Immature natural killer cell (primary cell): ENCODE data around the gene MADCAM1. TPM values are rescaled to one million over a fixed set of nuclear protein-coding genes. Genes with fewer than 3 reads are reported as not detected.

Experiments used
- DNase-seq, 3 donors: peaks; one replicate each; pipeline ENCODE4 v3.0.0; 2022; ENCODE audit warnings: mixed read lengths in 1 of 3
- H3K27ac Mint-ChIP-seq, 6 donors: one replicate each; pipeline ENCODE4 v1.8.0; 2020; ENCODE audit warnings: mixed read lengths in 6 of 6, mild to moderate bottlenecking in 5 of 6, inconsistent platforms in 4 of 6, moderate library complexity in 3 of 6
- H3K27me3 Mint-ChIP-seq, 3 donors: one replicate each; pipeline ENCODE4 v1.8.0; 2020 to 2021; ENCODE audit warnings: low read depth in 3 of 3, mild to moderate bottlenecking in 3 of 3, mixed read lengths in 3 of 3, moderate library complexity in 3 of 3, inconsistent platforms in 1 of 3
- H3K36me3 Mint-ChIP-seq, 3 donors: one replicate each; pipeline ENCODE4 v1.8.0; 2020; ENCODE audit warnings: mixed read lengths in 3 of 3, inconsistent platforms in 2 of 3, mild to moderate bottlenecking in 2 of 3
- H3K4me1 Mint-ChIP-seq, 2 donors: one replicate each; pipeline ENCODE4 v1.8.0; 2020; ENCODE audit warnings: inconsistent platforms in 2 of 2, mild to moderate bottlenecking in 2 of 2, mixed read lengths in 2 of 2, moderate library complexity in 1 of 2
- H3K4me3 Mint-ChIP-seq, 5 donors: one replicate each; pipeline ENCODE4 v1.8.0; 2020; ENCODE audit warnings: mild to moderate bottlenecking in 5 of 5, mixed read lengths in 5 of 5, inconsistent platforms in 3 of 5, moderate library complexity in 3 of 5
- H3K9me3 Mint-ChIP-seq, 6 donors: one replicate each; pipeline ENCODE4 v1.8.0; 2020; ENCODE audit warnings: mild to moderate bottlenecking in 6 of 6, mixed read lengths in 6 of 6, inconsistent platforms in 4 of 6, moderate library complexity in 3 of 6
- polyA plus RNA-seq, 3 donors: library from polyadenylated mRNA; unstranded; fragments of 300-500 nt; fragmentation: Illumina TruSeq; gene quantifications; one replicate each; pipeline ENCODE4 v1.2.3, GENCODE V29; 2021

Gene MADCAM1
- polyA plus RNA-seq, 3 donors from 2014 or later, result 0.30 TPM; not detected in 2

DNA sequence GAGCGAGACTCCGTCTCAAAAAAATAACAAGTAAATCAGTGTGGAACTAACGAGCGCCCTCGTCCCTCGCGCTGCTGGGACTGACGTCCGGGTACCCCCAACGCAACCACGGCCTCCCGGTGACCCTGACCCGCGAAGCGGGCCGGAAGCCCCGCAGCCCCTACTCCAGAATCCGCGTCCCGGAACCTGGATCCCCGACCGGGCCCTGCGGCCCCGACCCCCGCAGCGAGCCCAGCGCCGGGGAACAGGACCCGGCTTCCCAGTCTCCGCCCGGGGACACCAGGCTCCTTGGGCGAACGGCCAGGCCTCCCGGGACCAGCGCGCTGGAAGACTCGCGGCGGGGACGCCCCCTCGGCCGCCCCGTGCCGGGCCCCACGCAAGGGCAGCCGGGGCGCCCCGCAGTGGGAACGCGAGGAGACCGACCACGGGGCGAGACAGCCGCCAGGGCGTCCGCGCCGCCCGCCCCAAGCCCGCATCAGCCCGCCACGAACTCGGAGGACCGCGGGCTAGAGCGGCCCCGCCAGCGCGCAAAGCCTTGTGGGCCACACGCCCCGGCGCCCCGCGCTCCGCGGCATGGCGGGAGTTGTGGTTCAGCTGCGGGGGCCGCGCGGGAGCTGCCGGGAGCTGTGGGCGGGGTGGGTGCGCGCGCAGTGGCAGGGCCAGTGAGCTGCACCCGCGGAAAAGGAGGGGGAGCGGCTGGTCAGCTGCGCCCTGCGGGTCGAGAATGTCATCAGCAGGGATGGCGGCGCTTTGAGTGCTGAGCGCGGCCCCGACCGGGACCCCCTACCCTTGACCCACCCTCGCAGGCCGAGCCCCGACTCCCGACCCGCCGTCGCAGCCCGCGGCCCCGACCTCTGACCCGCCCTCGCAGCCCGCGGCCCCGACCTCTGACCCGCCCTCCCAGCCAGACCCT, 7.5 kb upstream of the MADCAM1 start:
- peaks cover 0 to 14% (median 6%) of the 10 kb centered on the region in 3 donors for H3K27me3 Mint-ChIP-seq
- peaks cover 0 to 2% (median 0%) of the 10 kb centered on the region in 3 donors for H3K36me3 Mint-ChIP-seq
- peak; percentile 93 to 94 (median 94) for DNase-seq
- no peaks in the 10 kb centered on the region for H3K9me3 Mint-ChIP-seq
- peak overlapping the region; percentile 77 to 83 (median 81) for H3K4me3 Mint-ChIP-seq
- H3K4me1 Mint-ChIP-seq, result peaks cover 0 to 17% of the 10 kb centered on the region in 2 donors
- H3K27ac Mint-ChIP-seq, result peak overlapping the region; percentile 60 to 84 (median 73)

DNA sequence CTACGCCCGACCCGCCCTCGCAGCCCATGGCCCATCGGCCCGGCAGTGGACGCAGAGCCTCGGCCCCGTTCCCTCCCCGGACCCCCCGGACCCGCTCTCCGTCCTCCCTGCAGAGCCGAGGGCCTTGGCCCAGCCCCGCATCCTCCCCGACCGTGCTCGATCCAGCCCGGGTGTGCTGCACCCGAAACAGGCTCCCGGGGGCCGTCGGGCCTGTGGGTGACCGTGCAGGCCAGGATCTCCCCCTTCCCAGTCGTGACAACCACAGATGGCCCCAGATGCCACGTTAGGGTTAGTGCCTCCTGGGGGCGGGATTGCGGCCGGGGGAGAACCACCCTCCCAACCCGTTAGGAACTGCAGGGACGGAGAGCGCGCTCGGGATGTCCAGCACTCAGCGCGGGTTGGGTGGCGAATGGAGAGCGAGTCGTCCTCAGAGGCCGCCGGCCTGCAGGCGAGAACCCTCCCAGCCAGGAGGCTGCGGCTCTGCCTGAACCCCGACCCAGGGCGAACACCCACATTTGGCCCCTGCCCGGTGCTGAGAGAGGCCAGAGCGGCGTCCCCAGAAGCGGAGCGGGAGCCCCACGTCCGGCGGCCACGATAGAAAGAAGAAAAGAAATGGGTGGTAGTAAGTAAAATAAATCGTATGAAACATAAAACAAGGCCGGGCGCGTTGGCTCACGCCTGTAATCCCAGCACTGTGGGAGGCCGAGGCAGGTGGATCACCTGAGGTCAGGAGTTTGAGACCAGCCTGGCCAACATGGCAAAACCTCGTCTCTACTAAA, 6.7 kb upstream of the MADCAM1 start:
- peaks cover 0 to 14% (median 6%) of the 10 kb centered on the region in 3 donors for H3K27me3 Mint-ChIP-seq
- peak overlapping the region; percentile 57 to 78 (median 72) for H3K4me3 Mint-ChIP-seq
- peaks cover 0 to 17% of the 10 kb centered on the region in 2 donors for H3K4me1 Mint-ChIP-seq
- H3K27ac Mint-ChIP-seq, result peak overlapping the region in 3 of 6 donors; percentile 16 to 77 (median 53)
- H3K9me3 Mint-ChIP-seq, result no peaks in the 10 kb centered on the region
- H3K36me3 Mint-ChIP-seq, result peaks cover 0 to 3% (median 0%) of the 10 kb centered on the region in 3 donors
- DNase-seq, result peak in 1 of 3 donors; percentile 20

DNA sequence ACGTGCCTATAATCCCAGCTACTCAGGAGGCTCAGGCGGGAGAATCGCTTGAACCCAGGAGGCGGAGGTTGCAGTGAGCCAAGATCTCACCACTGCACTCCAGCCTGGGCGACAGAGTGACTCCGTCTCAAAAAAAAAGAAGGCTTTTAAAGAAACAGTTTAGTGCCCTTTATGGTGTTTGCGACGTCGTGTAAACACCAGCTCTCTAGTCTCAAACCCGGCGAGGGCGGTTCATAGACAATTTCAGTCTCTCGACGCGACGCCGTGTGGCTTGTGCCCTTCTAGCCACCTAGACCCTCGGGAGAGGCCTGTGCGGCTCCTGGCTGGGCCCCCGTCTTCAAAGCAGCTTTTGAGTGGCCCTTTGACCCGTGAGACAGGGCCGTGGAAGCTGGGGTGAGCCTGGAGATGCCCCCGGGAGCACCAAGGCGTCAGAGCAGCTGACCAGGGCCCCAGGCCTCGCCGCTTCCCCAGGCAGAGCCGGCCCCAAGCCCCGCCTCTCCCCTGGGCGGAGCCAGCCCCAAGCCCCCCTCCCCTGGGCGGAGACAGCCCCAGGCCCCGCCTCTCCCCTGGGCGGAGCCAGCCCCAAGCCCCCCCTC, 5.0 kb upstream of the MADCAM1 start:
- Mint-ChIP-seq H3K9me3 (peaks cover 0 to 1% (median 0%) of the 10 kb centered on the region in 6 donors), H3K36me3 (peaks cover 0 to 3% (median 0%) of the 10 kb centered on the region in 3 donors), H3K27ac (no peak overlapping the region), H3K27me3 (peaks cover 0 to 14% (median 10%) of the 10 kb centered on the region in 3 donors), H3K4me1 (peaks cover 0 to 17% of the 10 kb centered on the region in 2 donors), H3K4me3 (no peak overlapping the region)
- DNase-seq, result no peak

DNA sequence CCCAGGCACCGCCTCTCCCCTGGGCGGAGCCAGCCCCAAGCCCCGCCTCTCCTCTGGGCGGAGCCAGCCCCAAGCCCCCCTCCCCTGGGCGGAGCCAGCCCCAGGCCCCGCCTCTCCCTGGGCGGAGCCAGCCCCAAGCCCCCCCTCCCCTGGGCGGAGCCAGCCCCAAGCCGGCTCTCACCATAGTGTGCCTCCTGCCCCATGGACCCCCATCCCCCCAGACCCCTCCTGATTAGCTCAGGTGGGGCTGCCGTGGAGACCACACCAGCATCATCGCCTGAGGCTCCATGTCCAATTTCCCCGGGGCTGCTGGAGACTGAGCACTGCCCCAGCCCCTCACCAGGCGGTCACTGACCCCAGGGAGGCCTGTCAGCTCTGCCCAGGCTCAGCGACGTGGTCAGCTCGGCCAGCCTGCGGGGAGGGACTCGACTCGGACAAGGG, 4.2 kb upstream of the MADCAM1 start:
- peak; percentile 21 to 29 (median 25) for DNase-seq
- peaks cover 0 to 1% (median 0%) of the 10 kb centered on the region in 6 donors for H3K9me3 Mint-ChIP-seq
- no peak overlapping the region for H3K27ac Mint-ChIP-seq
- peaks cover 0 to 3% (median 0%) of the 10 kb centered on the region in 3 donors for H3K36me3 Mint-ChIP-seq
- peaks cover 0 to 14% (median 10%) of the 10 kb centered on the region in 3 donors for H3K27me3 Mint-ChIP-seq
- H3K4me1 Mint-ChIP-seq, result peaks cover 0 to 17% of the 10 kb centered on the region in 2 donors
- no peak overlapping the region for H3K4me3 Mint-ChIP-seq

DNA sequence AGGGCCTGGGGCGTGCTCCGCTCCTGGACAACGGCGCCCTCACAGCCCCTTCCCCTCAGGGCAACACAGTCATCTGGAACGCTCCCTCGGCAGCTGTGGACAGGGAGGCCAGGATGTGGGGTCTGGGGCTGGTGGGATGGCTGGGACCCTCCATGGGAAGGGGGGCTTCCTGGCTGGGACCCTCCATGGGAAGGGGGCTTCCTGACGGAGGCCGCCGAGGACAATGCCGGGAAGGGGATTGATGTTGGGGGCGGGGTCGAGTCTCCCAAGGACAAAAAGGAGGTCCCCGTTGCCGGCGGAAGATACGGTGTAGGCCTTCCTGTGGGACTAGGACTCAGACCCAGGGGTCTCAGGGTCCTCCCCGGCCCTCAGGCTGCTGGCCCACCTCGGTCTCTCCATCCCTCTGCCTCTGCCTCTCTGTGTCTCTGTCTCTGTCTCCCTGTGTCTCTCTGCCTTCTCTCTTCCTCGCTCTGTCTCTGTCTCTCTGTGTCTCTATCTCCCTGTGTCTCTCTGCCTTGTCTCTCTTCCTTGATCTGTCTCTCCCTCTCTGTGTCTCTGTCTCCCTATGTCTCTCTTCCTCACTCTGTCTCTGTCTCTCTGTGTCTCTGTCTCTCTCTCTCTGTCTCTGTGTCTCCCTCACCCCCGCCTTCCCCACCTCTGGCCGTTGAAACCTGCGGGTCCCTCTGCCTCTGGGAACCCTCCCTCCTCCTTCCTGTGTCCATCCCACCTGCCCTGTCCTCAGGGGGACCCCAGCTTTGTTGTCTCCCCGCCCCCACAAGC, 2.7 kb upstream of the MADCAM1 start:
- no peak for DNase-seq
- Mint-ChIP-seq H3K36me3 (peaks cover 0 to 3% (median 0%) of the 10 kb centered on the region in 3 donors), H3K27ac (peak overlapping the region in 5 of 6 donors; percentile 32 to 79 (median 60)), H3K27me3 (peaks cover 0 to 13% (median 11%) of the 10 kb centered on the region in 3 donors), H3K9me3 (peaks cover 0 to 1% (median 0%) of the 10 kb centered on the region in 6 donors), H3K4me1 (peaks cover 0 to 12% of the 10 kb centered on the region in 2 donors), H3K4me3 (peak overlapping the region in 2 of 5 donors; percentile 1 to 12)

DNA sequence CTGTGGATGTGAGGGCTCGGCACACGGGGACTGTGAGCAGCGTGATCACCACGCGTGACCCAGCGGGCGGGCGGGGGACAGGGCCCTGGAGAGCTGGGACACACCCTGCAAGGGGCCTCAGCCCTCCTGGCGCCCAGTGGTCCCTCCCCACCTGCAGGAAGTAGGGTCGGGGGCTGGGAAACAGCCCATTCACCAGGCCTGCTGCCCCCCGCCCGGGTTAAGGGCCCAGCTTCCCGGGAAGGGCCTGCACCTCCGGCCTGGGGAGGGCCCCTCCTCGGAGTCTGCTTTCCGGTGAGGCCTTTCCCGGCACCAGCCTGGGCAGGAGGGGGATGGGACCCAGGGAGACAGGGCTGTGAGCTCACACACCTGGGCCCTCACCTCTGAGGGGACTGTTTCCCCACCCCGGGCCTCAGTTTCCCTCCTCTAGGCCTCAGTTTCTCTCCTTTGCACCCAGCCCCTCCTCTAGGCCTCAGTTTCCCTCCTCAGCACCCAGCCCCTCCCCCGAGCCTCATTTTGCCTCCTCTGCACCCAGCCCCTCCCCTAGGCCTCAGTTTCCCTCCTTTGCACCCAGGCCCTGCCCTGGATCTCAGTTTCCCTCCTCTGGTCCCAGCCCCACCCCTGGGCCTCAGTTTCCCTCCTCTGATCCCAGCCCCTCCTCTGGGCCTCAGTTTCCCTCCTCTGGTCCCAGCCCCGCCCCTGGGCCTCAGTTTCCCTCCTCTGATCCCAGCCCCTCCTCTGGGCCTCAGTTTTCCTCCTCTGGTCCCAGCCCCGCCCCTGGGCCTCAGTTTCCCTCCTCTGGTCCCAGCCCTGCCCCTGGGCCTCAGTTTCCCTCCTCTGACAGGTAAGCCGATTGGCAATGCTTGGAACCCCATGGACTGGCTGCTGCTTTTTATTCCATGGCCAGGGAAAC, 1.9 kb upstream of the MADCAM1 start:
- Mint-ChIP-seq H3K36me3 (peaks cover 0 to 3% (median 0%) of the 10 kb centered on the region in 3 donors), H3K4me1 (peaks cover 0 to 15% of the 10 kb centered on the region in 2 donors), H3K27ac (no peak overlapping the region), H3K27me3 (peaks cover 3 to 16% (median 11%) of the 10 kb centered on the region in 3 donors), H3K9me3 (peaks cover 0 to 4% (median 0%) of the 10 kb centered on the region in 6 donors), H3K4me3 (no peak overlapping the region)
- DNase-seq, result no peak

DNA sequence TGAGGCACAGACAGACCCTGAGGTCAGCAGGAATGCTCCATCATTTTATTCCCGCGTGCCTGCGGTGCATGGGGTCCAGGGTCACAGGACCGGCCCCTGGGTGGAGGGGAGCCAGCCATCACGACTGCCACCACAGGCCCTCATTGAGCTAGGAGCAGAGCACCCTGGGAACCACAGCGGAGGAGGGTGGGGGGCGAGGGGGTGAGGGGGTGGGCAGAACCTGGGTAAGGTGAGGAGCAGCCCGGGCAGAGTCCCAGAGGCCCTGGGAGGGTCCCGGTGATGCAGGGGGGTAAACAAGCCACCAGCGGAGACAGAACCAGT, 1.2 kb upstream of the MADCAM1 start:
- DNase-seq, result no peak
- peaks cover 0 to 11% of the 10 kb centered on the region in 2 donors for H3K4me1 Mint-ChIP-seq
- peaks cover 0 to 3% (median 0%) of the 10 kb centered on the region in 3 donors for H3K36me3 Mint-ChIP-seq
- no peak overlapping the region for H3K4me3 Mint-ChIP-seq
- H3K9me3 Mint-ChIP-seq, result peaks cover 0 to 5% (median 0%) of the 10 kb centered on the region in 6 donors
- no peak overlapping the region for H3K27ac Mint-ChIP-seq
- peaks cover 3 to 18% (median 16%) of the 10 kb centered on the region in 3 donors for H3K27me3 Mint-ChIP-seq

DNA sequence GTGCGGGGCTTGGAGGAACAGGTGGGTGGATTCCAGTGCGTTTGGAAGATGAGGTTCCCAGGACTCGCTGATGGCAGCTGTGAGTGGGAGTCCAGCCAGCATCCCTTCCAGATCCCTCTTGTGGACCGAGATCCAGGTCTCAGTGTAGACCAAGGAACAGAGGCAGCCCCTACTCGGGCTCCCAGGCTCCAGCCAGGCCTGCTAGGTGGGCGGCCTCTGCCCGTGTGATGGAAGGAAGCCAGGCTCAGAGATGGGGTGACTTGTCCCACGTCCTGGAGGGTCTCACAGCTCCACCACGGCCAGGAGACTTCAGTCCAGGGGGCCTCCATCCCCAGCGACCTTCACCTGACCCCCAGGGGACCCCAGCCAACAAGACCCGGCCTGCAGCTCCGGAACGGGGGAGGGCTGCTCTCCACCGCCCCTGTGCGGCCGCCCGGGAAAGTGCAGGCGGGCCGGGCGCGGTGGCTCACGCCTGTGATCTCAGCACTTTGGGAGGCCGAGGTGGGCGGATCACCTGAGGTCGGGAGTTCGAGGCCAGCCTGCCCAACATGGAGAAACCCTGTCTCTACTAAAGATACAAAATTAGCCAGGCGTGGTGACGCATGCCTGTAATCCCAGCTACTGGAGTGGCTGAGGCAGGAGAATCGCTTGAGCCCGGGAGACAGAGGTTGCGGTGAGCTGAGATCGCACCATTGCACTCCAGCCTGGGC, 729 bp upstream of the MADCAM1 start:
- Mint-ChIP-seq H3K4me1 (peaks cover 0 to 8% of the 10 kb centered on the region in 2 donors), H3K9me3 (peaks cover 0 to 5% (median 0%) of the 10 kb centered on the region in 6 donors), H3K36me3 (peaks cover 0 to 3% (median 0%) of the 10 kb centered on the region in 3 donors), H3K27me3 (peaks cover 3 to 18% (median 12%) of the 10 kb centered on the region in 3 donors), H3K4me3 (no peak overlapping the region), H3K27ac (peak overlapping the region in 1 of 6 donors; percentile 67)
- DNase-seq, result peak; percentile 49 to 52 (median 49)

DNA sequence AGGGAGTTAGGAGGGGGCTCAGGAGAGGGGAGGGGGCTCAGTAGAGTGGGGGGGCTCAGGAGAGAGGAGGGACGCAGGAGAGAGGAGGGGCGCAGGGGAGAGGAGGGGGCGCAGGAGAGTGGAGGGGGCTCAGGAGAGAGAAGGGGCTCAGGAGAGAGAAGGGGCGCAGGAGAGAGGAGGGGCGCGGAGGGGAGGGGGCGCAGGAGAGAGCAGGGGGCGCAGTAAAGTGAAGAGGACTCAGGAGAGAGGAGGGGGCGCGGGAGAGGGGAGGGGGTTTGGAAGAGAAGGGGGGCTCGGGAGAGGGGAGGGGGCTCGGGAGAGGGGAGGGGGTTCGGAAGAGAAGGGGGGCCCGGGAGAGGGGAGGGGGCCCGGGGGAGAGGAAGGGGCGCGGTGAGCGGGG, 700 bp downstream of the MADCAM1 start:
- H3K27ac Mint-ChIP-seq, result no peak overlapping the region
- no peak overlapping the region for H3K4me3 Mint-ChIP-seq
- peaks cover 0 to 3% (median 0%) of the 10 kb centered on the region in 3 donors for H3K36me3 Mint-ChIP-seq
- peaks cover 0 to 5% (median 0%) of the 10 kb centered on the region in 6 donors for H3K9me3 Mint-ChIP-seq
- peaks cover 3 to 18% (median 12%) of the 10 kb centered on the region in 3 donors for H3K27me3 Mint-ChIP-seq
- H3K4me1 Mint-ChIP-seq, result peaks cover 0 to 8% of the 10 kb centered on the region in 2 donors
- no peak for DNase-seq

DNA sequence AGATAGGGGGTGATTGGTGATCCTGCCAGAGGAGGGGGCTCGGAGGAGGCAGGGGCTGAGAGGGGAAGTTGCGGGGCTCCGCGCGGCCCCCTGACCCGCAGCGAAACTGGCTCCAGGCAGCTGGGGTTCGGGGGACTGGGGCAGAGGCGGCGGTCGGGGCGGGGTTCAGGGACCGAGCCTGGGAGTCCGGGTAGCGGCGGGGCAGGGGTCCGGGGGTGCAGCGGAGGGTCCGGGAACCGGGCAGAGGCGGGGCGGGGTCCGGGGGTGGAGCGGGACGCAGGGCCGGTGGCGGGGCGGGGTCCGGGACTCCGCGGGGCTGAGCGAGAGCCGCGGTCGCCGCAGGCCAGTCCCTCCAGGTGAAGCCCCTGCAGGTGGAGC, 1.2 kb downstream of the MADCAM1 start:
- Mint-ChIP-seq H3K27me3 (peaks cover 3 to 18% (median 12%) of the 10 kb centered on the region in 3 donors), H3K4me1 (peaks cover 0 to 8% of the 10 kb centered on the region in 2 donors), H3K4me3 (no peak overlapping the region), H3K9me3 (peaks cover 0 to 5% (median 0%) of the 10 kb centered on the region in 6 donors), H3K27ac (no peak overlapping the region), H3K36me3 (peaks cover 0 to 3% (median 0%) of the 10 kb centered on the region in 3 donors)
- no peak for DNase-seq

DNA sequence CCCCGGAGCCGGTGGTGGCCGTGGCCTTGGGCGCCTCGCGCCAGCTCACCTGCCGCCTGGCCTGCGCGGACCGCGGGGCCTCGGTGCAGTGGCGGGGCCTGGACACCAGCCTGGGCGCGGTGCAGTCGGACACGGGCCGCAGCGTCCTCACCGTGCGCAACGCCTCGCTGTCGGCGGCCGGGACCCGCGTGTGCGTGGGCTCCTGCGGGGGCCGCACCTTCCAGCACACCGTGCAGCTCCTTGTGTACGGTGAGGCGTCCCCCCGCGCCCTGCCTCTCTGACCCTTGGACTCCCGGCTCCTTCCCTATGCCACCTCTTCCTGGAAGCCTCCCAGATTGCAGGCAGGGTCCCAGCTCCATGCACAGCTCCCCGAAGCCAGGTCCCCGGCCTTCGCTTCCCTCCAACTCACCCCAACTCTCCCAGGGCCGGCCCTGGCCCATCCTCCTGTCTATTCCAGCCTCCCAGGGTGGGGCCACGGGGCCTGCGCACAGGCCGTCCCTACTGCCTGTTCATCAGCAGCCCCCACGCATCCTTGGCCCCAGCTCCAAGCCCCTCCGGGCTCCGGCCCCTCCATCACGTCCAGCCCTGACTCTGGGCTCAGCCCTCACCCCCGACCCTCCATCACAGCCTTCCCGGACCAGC, 1.7 kb downstream of the MADCAM1 start:
- H3K27me3 Mint-ChIP-seq, result peaks cover 3 to 15% (median 9%) of the 10 kb centered on the region in 3 donors
- peaks cover 0 to 5% (median 0%) of the 10 kb centered on the region in 6 donors for H3K9me3 Mint-ChIP-seq
- H3K27ac Mint-ChIP-seq, result no peak overlapping the region
- peaks cover 0 to 6% of the 10 kb centered on the region in 2 donors for H3K4me1 Mint-ChIP-seq
- DNase-seq, result no peak
- peaks cover 0 to 3% (median 0%) of the 10 kb centered on the region in 3 donors for H3K36me3 Mint-ChIP-seq
- no peak overlapping the region for H3K4me3 Mint-ChIP-seq
